GM21723 (cell line): Measurements from ENCODE around the gene SRRM5.

Experiments
- ATAC-seq: cut with Tn5 transposase; IDR thresholded peaks from one replicate; pipeline ENCODE4 v1.9.1; 2021; ENCODE audit warnings: mild to moderate bottlenecking, moderate library complexity; ENCODE audit not compliant: unreplicated experiment

Gene SRRM5

GRCh38 chr19:43664018-43664417 is 52.1 kb downstream of the SRRM5 start:
- no peak for ATAC-seq
